HG02884 (cell line): Measurements from ENCODE around the gene AGAP3.

Experiments used
- ATAC-seq: cut with Tn5 transposase; IDR thresholded peaks from one replicate; pipeline ENCODE4 v1.9.1; 2021; ENCODE audit warnings: mild to moderate bottlenecking, moderate library complexity; ENCODE audit not compliant: unreplicated experiment

Gene AGAP3

DNA sequence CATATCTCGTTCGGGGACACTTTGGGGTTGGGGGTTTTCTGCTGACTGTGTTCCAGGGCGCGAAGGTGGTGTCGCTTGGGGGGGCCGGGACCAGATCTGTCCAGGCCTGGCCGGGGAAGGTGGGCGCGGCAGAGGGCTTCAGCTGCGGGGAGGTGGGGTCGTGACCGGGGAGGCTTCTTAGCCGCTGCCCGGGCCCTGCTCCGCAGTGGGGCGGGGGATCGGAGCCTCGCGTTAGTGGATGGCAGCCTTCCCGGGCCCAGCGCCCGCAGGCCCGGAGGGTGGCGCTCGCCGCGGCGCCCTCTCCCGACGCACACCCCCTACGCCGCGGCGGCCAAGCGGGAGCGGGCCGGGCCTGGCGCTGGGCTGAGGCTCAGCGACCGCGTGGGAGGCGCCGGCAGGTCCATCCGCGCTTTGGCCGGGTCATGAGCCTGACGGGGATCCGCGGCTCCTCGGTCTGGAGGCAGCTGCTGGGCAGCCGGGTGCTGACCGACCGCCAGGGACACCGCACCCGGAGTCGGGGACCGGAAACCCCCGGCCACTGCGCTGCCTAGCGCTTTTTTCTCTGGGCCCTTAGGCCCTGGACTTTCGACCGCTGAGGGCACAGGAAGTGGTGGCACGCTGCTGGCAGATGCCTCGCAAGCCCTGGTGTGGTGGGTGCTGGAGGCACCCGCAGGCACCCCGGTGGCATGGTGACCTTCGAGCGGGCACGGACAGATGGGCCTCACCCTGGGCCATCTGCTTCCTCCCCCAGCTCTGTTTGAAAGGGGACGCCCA lies 1.2 kb downstream of the AGAP3 start:
- ATAC-seq = no peak

DNA sequence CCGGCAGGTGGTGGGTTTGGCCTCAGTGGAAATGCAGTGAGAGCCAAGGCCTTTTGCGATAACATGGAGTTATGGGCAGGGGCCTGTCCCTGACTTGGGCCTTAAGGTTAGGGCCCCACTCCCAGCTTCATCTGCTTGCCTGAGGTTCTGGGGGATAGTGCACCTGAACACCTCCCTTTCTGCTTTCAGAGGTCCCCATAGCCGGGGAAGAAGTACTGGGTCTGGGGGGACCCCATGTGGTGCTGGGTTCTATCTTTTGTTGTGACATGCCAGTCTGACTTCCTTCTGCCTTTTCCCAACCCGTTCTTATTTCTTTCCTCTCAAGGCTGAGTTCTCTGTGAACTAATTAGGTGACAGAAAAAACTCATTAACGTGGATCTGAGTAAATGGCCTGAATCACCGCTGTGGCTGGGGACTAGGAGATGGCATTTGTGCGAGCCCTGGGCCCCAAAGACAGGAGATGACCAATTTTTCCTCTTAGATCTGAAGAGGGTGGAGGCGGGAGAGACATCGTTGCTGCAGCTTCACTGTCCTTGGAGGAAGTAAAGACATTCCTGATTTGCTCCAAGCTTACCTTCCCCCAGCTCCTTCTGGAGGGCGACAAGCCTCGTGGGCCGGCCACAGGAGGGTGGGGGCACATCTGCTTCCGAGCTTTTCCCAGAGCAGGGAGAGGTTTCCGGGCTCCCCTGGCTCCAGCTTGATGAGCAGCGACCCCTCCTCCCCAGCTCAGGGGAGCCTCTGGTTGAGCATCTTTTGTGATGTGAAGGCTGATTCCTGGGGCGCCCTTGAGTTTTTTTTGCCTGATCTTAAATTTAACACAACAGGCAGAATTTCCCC lies 2.0 kb downstream of the AGAP3 start:
- no peak for ATAC-seq

DNA sequence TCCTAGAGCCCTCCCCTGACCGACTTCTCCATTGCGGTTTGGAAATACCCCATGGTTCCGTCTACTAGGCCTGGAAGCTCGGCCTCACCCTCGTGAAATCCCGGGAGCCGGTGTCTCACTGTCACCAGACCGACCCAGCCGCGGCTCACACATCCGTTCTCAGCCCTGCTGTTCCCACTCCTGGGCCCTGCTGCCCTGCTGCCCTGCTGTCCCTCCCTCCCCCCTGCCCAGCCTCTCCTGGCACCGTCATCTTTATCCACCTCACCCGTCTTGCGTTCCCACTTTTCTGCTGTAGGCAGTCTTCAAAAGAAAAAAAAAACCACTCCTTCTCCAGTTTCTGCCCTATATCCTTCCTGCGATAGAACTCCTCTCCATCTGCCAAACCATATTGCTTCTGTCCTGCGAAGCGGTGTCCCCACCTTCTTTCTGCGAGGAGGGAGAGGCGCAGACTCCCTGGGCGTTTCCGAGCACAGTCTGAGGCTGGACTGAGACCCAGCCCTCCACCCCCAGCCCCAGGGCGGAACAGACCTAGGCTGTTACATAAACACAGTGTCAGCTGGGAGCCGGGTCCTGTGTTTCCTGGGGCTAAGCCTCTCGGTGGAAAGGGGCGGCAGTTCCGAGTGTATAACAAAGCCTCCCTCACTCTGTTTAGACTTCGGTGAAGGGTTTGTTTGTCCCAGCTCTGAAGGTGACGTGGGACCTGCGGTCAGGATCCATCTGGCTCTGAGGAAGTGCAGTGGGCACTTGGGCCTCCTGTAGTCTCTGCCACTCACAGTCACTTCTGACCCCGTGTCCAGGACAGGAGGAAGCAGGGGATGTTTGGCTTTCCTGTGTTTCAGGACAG lies 2.8 kb downstream of the AGAP3 start:
- no peak for ATAC-seq

DNA sequence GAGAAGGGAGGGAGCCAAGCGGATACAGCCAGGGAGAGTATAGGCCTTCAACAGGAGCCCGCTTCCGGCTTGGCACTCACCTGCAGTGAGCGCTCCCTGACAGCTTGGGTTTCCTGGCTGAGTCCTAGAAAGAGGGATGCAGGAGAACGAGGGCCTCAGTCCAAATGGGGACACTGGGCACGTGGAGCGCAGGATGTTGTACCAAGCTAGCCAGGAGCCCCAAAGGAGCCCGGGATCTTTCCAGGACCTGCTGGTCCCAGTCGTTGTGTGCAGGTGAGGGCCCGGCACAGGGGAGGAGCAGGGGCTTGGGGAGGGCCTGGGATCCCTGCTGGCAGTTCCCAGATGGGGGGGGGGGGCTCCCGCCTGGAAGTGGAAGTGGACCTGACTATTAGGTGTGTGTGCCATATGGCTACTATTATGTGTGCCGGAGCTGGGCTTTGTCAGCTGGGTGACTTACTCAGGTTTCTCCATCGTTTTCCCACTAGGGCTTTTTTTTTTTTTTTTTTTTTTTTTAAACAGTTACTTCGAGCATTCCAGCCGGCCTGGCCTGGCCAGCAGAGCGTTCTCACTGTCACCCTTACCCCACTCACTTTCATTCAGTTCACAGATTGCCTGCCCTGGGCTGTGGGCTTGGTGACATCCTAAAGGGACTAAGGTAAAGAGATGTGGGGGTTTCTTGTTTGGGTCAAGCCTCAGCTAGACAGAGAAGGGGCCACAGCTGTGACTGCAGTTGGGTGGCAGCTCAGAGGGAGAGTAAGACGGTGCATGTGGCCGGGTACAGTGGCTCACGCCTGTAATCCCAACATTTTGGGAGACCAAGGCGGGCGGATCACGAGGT lies 3.8 kb downstream of the AGAP3 start:
- ATAC-seq = no peak

DNA sequence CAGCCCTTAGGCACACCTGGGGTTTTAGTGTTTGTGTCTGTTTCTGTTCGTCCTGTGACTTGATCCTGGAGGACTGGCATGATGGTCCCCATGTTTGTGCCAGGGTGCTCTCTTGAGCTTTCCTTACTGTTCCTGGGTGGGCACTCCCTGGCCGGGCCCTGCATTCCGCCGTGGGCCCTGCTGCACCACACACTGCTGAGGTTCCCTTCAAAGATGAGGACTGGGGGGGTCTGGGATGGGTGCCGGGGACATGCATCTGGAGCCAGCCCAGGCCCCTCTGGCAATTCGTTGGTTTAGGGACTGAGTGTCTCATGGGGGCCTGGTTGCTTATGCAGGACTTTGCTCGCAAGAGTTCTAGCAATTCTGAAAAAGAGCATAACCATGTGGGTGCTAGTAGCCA lies 4.7 kb downstream of the AGAP3 start:
- no peak for ATAC-seq

DNA sequence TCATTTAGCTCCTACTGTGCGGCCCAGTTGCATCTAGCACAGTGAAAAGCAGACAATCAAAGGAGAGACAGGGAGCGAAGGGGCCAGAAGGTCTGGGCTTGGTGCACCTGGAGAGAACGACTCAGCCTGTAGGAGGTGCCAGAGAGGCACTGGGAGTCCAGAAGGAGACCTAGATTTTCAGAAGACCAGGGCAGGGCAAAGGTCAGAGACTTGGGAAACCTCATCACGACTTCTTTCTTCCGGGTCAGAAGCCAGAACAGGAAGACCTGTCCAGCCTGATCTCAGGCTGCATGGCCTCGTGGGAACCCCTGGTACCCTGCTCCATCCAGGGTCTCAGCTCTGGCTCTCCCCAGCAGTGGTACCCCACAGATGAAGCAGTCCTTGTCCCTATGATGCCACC lies 5.2 kb downstream of the AGAP3 start:
- no peak for ATAC-seq

DNA sequence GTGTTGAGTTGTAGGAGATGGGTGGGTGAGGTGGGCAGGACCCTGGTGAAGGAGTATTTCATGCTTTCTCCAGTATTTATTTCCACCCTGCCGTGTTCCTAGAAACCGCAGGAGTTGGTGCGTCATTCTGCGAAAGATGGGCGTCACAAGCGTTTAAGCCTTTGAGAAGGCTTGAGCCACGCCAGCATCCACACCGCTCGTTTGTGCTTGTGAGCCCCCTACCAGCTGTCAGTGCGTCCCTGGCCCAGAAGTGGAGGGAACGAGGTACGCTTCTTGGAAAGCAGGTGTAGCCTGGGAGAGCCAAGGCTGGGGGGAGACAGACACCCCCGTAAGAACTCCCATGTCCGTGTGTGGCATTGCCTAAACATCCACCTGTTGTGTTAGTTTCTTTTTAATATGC lies 5.7 kb downstream of the AGAP3 start:
- no peak for ATAC-seq

DNA sequence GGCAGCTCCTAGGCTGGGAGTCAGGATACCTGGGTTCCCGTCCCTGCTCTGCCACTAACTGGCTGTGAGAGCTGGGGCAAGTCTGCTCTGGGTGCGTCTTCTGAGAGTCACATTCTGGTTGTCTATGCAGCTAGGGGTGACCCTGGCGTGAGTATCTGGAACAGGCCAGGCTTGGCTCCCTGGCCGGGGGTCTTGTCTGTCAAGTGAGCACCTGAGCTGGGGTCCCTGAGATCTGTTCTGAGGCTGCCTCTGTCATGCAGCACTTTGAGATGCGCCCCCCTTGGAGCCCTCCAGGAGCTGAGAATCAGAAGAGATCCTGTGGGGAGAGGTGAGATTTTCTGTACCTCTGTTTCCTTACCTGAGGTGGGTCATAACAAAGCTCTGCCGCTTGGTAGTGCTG lies 7.5 kb downstream of the AGAP3 start:
- ATAC-seq = no peak

DNA sequence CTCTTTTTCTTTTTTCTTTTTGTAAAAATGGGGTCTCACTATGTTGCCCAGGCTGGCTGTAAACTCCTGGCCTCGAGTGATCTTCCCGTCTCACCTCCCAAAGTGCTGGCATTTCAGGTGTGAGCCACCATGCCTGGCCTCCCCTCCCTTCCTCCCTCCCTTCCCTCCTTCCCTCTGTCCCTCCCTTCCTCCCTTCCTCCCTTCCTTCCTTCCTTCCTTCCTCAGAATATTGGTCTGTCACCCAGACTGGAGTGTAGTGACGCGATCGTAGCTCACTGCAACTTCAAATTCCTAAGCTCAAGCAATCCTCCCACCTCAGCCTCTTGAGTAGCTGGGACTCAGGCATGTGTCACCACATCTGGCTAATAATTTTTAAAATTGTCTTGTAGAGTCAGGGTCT lies 8.4 kb downstream of the AGAP3 start:
- ATAC-seq = no peak

DNA sequence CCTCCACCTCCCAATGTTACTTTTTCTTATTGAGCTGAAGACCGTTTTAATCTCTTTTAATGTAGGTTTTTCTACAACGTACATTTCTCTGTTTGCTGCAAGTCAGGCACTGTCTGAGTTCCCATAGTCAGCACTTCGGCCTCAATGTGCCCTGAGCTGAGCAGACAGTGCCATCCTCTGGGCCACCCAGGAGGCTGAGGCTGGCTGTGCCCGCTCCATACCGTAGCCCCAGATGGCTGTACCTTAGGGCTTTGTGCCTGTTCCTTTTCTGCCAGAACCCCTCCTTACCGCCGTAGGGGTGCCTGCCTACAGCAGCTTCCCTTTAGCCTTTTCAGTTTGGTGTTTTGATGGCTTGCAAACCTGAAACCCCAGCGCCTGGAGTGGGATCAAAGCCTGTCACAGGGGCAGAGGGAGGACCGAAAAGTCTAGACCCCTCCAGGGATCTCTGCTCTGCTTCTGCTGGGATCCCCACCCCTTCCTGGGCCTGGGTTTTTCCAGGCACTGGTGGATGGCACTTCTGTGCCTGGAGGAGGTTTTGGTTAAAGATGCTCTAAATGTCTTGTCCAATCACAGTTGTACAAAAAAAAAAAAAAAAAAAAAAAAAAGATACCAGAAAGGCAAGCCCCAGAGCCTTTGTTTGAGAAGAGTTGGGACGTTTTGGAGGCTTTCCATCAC lies 9.0 kb downstream of the AGAP3 start:
- ATAC-seq = no peak

DNA sequence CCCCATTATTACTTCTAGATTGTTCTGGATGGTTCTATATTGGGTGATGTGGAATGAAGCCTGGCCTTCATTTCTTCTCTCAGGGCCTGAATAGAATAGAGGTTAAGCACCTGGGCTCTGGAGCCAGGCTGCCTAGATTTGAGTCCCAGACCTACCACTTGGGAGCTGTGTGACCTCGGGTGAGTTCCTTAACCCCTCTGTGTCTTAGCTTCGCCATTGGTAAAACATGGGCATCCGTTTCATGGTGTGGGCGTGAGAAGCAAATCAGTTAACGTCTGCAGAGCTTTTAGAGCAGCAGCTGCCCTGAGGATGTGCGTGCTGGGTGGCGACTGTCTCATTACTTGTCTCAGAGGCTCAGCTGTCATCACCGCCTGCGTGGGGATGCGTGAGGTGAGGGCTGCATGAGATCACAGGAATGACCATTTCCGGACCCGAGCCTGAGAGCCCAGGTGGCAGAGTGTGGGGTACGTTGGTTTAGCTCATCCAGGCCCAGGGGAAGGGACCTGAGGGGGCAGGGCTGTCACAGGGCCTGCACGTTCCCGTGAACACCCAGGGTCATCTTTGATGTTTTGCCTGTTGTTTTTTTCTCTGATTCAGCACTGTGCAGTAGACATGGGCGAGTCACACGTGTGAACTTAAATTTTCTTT lies 9.7 kb downstream of the AGAP3 start:
- ATAC-seq = no peak

DNA sequence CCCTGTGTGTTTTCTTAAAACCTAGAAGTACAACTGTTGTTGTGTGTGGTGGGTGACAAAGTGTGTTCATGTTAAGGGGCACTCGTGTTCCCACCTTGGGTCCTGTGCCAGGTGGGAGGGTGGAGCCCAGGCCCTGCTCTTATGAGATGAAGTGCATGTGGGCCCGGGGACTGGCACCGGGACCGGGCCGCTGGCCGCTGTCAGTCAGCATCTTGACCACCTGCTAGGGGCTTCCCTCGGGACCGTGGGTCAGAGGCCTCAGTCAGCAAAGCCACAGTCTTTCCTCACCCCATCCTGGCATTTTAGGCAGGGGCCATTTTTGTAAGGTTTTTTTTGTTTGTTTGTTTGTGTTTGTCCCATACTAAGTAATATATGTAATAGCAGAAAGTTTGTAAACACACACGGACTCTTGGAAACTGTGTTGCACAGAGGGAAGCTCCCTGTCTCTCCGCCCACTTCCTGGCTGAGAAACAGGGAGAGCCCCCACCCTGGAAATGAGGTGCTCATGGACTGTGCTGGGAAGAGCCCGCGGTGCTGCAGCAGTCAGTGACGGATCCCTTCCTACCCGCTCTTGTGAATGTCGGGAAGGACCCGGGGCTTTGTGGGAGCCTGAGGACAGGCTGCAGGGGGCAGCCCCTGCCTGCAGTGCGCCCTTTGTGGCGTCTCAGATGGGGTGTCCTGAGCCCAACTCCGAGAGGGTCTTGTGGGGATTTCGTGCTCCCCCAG lies 13.4 kb downstream of the AGAP3 start:
- ATAC-seq = no peak

DNA sequence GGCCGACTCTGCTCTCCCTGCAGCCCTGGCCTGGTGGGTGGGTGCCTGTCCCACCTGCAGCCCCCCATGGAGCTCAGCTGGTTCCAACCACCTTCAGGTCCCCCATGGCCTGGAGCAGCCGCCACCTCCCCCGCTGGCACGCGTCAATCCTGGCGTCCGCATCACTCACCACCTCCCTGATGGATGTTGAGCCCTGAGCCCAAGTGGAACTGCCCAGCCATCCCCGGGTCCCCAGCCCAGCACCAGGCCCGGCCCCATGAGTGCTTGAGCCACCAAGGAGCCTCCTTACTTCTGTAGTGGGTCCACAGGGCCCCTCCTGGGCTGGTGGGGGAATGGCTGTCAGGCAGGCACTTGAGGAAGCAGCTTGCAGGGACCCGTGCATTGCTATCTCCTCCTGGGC lies 14.6 kb downstream of the AGAP3 start:
- ATAC-seq = no peak

DNA sequence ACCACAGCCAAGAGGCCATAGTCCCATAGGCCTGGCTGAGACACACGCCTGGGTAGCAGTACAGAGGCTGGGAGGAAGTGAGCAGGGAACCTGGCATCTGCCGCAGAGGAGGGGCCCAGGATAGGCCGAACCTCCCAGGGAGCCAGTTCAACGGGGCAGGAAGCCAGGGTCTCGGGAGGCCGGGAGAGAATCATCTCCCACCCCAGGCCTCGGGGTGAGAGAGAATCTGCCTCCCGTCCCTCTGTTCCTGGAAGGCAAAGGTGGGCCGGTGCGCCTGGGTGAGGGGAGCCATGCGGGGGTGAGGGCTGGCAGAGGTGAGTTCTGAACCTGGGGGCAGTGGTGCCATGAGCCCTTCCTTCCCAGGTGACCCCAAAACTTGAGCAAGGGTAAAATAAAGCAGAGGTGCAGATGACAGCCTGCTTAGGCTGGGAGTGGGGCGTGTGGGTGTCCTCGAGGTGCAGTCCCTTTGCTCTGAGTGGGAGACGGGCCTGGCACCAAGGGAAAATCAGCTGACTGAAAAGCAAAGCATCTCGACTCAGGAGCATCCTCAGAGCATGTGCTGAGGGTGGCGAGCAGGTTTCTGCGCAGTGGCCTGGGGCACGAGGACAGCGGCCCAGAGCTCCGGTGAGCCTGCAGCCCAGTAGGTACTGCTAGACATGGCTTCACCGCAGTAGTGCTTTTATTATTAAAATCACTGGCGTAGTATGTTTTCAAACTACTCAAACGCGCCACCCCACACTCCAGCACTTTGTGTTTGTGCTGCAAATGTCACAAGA lies 15.5 kb downstream of the AGAP3 start:
- no peak for ATAC-seq

DNA sequence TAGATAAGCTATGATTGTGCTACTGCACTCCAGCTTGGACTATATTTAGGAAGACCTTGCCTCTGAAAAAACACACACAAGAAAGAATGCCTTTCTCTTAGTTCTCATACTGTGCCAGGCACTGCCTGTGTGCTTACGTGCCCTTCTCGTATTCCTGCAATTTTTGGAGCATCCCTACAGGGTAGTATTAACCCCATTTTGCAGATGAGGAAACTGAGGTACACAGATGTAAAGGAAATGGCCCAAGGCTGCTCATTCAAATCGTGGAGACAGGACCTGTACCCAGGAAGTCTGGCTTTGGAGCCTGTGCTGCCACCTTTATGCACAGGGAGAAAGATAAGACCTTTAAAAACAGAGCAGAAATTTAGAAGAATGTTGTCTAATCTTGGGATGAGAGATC lies 16.7 kb downstream of the AGAP3 start:
- no peak for ATAC-seq

DNA sequence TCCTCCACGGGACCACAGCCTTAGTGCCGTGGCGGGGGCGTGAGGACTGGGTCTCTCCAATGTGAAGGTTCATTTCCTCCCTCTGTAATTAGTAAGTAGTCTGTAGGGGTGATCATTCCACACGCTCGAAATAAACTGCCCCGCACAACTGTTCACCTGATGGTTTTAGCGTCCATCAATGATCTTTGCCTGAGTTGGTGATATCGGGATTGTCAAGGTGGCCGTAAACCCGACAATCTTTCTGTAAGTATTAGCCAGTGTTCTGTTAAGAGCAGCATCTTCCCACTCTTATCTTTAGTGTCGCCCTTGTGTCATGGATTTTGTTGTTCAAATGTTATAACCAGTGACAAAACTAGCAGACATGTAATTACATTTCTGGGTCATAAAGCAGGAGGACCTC lies 17.7 kb downstream of the AGAP3 start:
- no peak for ATAC-seq

DNA sequence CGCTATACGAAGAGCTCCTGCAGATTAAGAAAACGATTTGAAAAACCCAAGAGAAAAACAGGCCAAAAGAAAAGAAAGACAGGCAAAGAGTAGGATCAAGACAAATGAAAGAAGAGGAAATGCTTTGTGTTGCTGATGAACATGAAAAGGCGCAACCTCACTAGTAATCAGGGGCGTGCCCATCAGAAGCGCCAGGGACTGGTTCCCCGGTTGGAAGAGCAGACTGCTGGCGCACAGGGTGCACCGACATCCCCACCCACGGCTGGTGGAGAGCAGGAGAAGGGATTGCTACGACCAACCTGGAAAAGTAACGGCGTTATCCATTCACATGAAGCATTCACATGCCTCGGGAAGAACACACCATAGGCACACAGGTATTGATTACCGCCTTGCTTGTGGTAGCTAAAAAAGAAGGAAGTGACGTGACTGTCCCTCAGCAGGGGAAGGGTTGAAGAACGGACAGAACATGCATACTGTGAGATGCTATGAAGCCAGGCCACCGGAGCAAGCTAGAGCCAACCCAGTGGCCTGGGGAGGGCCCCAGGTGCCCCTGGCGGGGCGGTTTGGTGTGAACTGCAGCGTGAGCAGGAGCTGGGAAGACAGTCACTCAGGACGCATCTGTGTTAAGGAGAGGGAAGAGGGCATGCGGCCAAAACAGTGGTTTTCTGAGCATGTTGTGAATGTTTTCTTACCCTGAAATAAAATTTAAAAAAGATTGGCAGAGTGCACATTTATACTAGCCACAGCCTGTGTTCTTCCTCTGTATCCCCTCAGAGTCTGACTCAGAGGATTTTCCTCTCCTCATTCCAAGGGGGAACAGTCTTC lies 18.3 kb downstream of the AGAP3 start:
- no peak for ATAC-seq
